ENCODE results near the gene ERICH6B. TPM values are rescaled to one million over a fixed set of nuclear protein-coding genes. Genes with fewer than 3 reads are reported as not detected.

The ERICH6B gene
- total and polyA plus RNA-seq, 3 donors from 2014 or later, result 2.4 to 6.9 (median 2.4) TPM

DNA sequence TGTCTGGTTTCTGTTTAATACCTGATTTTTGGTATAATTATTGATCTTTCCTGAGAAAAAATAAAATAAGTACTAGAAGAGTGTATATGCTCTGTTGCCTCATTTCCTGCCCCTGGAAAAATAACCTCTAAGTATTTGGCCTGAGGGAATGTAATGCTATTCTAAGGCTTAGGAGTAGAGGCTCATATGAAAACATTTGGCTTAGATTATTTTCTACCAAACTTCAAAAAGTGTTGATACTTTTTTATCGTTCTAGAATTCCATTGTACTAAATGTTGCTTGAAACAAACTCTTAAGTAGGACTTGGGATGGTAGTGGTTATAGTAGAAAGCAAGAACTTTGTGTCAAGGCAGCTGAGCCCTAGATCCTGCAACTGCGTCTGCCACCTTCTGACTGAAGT lies 93.0 kb downstream of the ERICH6B start:
- no peak for DNase-seq
- H3K36me3 ChIP-seq (ENCODE audit: low read depth, missing control alignments), result no peaks in the 10 kb centered on the region
- H3K4me3 ChIP-seq, result no peak overlapping the region
- intact Hi-C loops (cut with DNase I; ENCODE audit: low total_unique reads), result no loop called here
- no peaks in the 10 kb centered on the region for H3K9me3 ChIP-seq
- H3K27ac ChIP-seq, result no peak overlapping the region
- WGBS, 2 donors, result 58 to 62% methylated on average over 2 of the region's 2 CpGs
- H3K27me3 ChIP-seq, result no peaks in the 10 kb centered on the region
- no peaks in the 10 kb centered on the region for H3K4me1 ChIP-seq
- TF ChIP-seq POLR2A (IDR thresholded peaks at IDR 0.05), result no peak
- TF ChIP-seq, protein P1, sequence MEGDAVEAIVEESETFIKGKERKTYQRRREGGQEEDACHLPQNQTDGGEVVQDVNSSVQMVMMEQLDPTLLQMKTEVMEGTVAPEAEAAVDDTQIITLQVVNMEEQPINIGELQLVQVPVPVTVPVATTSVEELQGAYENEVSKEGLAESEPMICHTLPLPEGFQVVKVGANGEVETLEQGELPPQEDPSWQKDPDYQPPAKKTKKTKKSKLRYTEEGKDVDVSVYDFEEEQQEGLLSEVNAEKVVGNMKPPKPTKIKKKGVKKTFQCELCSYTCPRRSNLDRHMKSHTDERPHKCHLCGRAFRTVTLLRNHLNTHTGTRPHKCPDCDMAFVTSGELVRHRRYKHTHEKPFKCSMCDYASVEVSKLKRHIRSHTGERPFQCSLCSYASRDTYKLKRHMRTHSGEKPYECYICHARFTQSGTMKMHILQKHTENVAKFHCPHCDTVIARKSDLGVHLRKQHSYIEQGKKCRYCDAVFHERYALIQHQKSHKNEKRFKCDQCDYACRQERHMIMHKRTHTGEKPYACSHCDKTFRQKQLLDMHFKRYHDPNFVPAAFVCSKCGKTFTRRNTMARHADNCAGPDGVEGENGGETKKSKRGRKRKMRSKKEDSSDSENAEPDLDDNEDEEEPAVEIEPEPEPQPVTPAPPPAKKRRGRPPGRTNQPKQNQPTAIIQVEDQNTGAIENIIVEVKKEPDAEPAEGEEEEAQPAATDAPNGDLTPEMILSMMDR (IDR thresholded peaks at IDR 0.05), result no peak

DNA sequence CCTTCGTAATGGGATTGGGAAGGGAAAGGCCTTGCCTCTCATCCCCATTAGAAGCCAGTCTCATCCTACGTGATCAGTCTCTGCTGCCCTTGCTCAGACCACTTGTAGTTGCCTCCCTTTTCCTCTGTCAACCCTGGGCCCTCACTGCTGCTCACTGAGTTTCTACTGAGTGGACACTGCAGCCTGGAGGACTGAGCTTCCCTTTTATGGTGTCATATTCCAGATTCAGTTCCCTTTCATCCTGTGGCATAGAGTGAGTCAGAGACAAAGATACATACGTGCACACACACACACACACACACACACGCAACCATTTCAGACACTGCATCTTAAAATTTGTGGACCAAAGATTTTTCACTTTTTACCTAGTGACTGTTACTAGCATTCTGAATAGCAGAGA lies 94.2 kb downstream of the ERICH6B start:
- Histone ChIP-seq H3K27me3 (no peaks in the 10 kb centered on the region), H3K4me1 (no peaks in the 10 kb centered on the region), H3K9me3 (no peaks in the 10 kb centered on the region), H3K4me3 (no peak overlapping the region), H3K36me3 (ENCODE audit: low read depth, missing control alignments) (no peaks in the 10 kb centered on the region), H3K27ac (no peak overlapping the region)
- no peak for TF ChIP-seq POLR2A (IDR thresholded peaks at IDR 0.05)
- TF ChIP-seq, protein P1 (IDR thresholded peaks at IDR 0.05), result no peak
- DNase-seq, result no peak
- 84 to 85% methylated on average over 4 of the region's 4 CpGs for WGBS, 2 donors
- intact Hi-C loops (cut with DNase I; ENCODE audit: low total_unique reads), result no loop called here

DNA sequence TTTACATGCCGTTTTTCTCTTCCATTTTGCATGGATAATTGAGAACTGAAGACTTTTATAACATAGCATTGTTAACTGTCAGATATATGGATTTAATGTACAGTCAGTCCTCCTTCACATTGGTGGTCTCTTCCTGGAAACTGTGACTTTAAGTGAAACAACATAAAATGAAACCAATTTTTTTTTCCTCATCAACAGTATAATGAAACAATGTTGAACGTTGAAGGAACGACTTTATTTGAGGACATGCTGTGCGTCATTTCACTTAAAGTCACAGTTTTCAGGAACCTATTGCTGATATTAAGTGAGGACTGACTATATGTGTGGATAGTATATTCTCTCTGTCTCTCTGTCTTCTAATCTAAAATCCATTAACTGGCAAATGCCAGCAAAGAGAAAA lies 96.0 kb downstream of the ERICH6B start:
- Histone ChIP-seq H3K27me3 (no peaks in the 10 kb centered on the region), H3K36me3 (ENCODE audit: low read depth, missing control alignments) (no peaks in the 10 kb centered on the region), H3K27ac (no peak overlapping the region), H3K4me3 (no peak overlapping the region), H3K4me1 (no peaks in the 10 kb centered on the region), H3K9me3 (no peaks in the 10 kb centered on the region)
- no peak for TF ChIP-seq POLR2A (IDR thresholded peaks at IDR 0.05)
- TF ChIP-seq, protein P1 (IDR thresholded peaks at IDR 0.05), result no peak
- WGBS, 2 donors, result 64 to 70% methylated on average over 4 of the region's 4 CpGs
- DNase-seq, result no peak
- intact Hi-C loops (cut with DNase I; ENCODE audit: low total_unique reads), result no loop called here

DNA sequence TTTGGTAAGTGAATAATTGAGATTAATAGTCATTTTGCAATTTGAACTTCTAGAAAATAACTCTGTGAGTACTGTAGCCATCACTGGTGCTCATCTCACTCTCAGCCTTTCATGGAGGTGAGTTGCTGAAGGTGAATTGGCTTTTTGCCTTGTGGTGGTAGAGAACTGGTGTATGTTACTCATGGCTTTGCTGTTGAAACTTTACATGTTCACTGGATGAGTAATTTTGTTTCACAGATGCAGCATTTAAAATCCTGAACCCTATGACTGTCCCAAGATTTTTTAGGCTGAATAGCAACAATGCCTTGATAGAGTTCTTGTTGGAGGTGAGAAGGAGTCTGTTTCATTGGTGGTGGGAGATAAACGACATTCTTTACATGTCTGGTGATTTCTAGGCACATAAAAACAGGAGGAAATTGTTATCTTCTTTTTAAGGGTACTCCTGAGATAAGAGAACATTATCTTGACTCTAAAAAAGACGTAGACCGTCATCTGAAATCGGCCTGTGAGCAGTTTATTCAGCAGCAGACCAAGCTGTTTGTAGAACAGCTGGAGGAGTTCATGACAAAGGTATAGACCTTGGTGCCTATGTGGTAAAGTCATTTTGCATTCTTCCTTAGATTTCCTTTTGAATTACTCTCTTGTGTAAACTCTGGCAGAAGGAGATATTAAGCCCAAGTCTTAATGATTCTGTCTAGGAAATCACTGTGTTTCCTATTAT lies 96.9 kb downstream of the ERICH6B start:
- TF ChIP-seq, protein P1 (IDR thresholded peaks at IDR 0.05), result no peak
- TF ChIP-seq POLR2A (IDR thresholded peaks at IDR 0.05), result no peak
- intact Hi-C loops (cut with DNase I; ENCODE audit: low total_unique reads), result no loop called here
- H3K36me3 ChIP-seq (ENCODE audit: low read depth, missing control alignments), result no peaks in the 10 kb centered on the region

DNA sequence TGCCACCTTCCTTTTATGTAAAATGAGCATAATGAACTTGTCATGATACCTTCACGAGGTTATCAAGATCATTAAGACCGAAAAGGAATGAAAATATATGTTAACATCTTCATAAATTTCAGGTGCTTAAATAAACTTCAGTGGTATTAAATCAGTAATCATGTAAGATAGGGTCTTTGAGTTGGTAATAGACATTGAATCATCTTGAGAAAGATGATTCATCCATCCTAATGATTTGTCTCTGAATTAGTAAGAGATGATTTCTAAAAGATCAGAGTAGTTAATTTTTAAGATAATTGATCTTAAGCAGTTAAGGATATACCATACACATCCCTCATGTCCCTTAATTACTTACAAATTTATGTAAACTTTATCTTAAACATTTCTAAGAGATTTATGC lies 98.8 kb downstream of the ERICH6B start:
- Histone ChIP-seq H3K27ac (no peak overlapping the region), H3K27me3 (no peaks in the 10 kb centered on the region), H3K4me1 (no peaks in the 10 kb centered on the region), H3K36me3 (ENCODE audit: low read depth, missing control alignments) (no peaks in the 10 kb centered on the region), H3K4me3 (no peak overlapping the region), H3K9me3 (no peaks in the 10 kb centered on the region)
- intact Hi-C loops (cut with DNase I; ENCODE audit: low total_unique reads), result no loop called here
- DNase-seq, result no peak
- 61 to 65% methylated on average over 2 of the region's 2 CpGs for WGBS, 2 donors
- TF ChIP-seq, protein P1 (IDR thresholded peaks at IDR 0.05), result no peak
- no peak for TF ChIP-seq POLR2A (IDR thresholded peaks at IDR 0.05)

More for the DNA sequence above, 96.9 kb downstream of the ERICH6B start:
- 57 to 72% methylated on average over 4 of the region's 4 CpGs for WGBS, 2 donors
- H3K4me3 ChIP-seq, result no peak overlapping the region
- no peaks in the 10 kb centered on the region for H3K4me1 ChIP-seq
- H3K27ac ChIP-seq, result no peak overlapping the region
- no peaks in the 10 kb centered on the region for H3K27me3 ChIP-seq
- H3K9me3 ChIP-seq, result no peaks in the 10 kb centered on the region
- no peak for DNase-seq

All from testis (tissue), 3 donors.